ENCODE data around the gene KCNQ1.

DNA sequence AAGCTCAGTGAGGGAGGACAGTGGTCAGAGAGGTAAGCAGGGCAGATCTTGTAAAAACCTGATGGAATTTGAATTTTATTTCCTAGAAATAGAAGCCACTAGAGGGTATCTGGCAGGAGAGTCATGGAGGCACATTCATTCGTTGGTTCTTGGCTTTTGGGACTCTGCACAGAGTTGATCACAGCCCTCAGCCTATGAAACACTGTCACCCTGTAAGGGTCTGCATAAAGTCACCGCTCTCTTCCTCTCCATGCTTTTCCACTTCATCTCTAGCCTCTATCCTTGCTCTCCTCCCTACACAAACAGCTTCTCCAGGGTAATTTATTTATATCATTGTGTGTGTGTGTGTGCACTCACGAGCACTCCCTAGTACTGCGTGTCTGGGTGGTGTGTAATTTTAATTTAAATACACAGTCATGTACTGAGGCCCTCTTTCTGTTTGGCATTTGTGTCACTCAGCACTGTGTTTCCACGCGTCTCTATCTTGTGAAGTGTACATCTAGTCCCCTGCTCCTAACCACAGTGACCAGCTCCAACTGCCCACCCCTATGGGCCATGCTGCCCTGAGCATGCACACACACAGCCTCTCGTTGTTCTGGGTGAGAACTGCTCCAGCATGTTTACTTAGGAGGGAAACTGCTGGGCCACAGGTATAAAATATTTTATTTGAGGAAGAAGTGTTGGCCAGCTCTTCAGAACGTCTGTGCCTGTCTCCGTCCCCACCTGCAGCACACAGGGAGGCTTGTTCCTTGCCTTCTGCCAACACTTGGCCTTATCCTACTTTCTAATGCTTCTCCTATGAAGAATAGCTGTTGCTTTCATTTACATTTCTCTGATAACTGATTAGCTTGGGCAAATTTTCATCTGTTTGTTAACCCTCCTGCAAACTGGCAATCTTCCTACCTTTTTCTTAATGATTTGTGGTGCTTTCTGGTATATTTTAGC is 250.5 kb downstream of the KCNQ1 start:
- TF ChIP-seq, protein P1, sequence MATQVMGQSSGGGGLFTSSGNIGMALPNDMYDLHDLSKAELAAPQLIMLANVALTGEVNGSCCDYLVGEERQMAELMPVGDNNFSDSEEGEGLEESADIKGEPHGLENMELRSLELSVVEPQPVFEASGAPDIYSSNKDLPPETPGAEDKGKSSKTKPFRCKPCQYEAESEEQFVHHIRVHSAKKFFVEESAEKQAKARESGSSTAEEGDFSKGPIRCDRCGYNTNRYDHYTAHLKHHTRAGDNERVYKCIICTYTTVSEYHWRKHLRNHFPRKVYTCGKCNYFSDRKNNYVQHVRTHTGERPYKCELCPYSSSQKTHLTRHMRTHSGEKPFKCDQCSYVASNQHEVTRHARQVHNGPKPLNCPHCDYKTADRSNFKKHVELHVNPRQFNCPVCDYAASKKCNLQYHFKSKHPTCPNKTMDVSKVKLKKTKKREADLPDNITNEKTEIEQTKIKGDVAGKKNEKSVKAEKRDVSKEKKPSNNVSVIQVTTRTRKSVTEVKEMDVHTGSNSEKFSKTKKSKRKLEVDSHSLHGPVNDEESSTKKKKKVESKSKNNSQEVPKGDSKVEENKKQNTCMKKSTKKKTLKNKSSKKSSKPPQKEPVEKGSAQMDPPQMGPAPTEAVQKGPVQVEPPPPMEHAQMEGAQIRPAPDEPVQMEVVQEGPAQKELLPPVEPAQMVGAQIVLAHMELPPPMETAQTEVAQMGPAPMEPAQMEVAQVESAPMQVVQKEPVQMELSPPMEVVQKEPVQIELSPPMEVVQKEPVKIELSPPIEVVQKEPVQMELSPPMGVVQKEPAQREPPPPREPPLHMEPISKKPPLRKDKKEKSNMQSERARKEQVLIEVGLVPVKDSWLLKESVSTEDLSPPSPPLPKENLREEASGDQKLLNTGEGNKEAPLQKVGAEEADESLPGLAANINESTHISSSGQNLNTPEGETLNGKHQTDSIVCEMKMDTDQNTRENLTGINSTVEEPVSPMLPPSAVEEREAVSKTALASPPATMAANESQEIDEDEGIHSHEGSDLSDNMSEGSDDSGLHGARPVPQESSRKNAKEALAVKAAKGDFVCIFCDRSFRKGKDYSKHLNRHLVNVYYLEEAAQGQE (IDR thresholded peaks at IDR 0.05; ENCODE audit: low read depth): no peak
- no peak for TF ChIP-seq YY1 (IDR thresholded peaks at IDR 0.05; ENCODE audit: extremely low read depth, insufficient replicate concordance, low read depth, low read length)
